Colon (tissue), 2 donors: ENCODE measurements around the gene OVCH1.

ENCODE experiments used
- FAIRE-seq: peaks from 2 replicates; lab custom pipeline; 2012; peaks lifted over from hg19 to GRCh38; lab: Jason Lieb, UNC
- donor health status: control.
- donor health status: control.

OVCH1 gene

GRCh38 chr12:29497588-29497987 is at the start of gene OVCH1:
TSS of gene OVCH1 (minus strand) at chr12:29497686. CDS start at chr12:29497686, 0 bp downstream.
- no peak for FAIRE-seq

GRCh38 chr12:29547151-29547632 is 49.7 kb upstream of the OVCH1 start:
- no peak for FAIRE-seq

GRCh38 chr12:29546000-29546399 is 48.5 kb upstream of the OVCH1 start:
- no peak for FAIRE-seq

- FAIRE-seq: no peak
These were observed 47.6 kb upstream of the OVCH1 start for GRCh38 chr12:29545102-29545467.

GRCh38 chr12:29544428-29545101 is 47.1 kb upstream of the OVCH1 start:
- FAIRE-seq: no peak

GRCh38 chr12:29543036-29543435 is 45.5 kb upstream of the OVCH1 start:
- FAIRE-seq: no peak

GRCh38 chr12:29537298-29537697 is 39.8 kb upstream of the OVCH1 start:
- no peak for FAIRE-seq

- FAIRE-seq: no peak
These were observed 37.4 kb upstream of the OVCH1 start for GRCh38 chr12:29534935-29535334.

GRCh38 chr12:29533815-29534489 is 36.5 kb upstream of the OVCH1 start:
- no peak for FAIRE-seq

GRCh38 chr12:29531471-29531870 is 34.0 kb upstream of the OVCH1 start:
- no peak for FAIRE-seq

GRCh38 chr12:29530436-29530835 is 33.0 kb upstream of the OVCH1 start:
- FAIRE-seq: no peak

- FAIRE-seq: no peak
These were observed 30.7 kb upstream of the OVCH1 start for GRCh38 chr12:29528161-29528560.

- FAIRE-seq: no peak
These were observed 24.5 kb upstream of the OVCH1 start for GRCh38 chr12:29521951-29522350.

- no peak for FAIRE-seq
These were observed 22.2 kb upstream of the OVCH1 start for GRCh38 chr12:29519585-29520182.

- FAIRE-seq: no peak
These were observed 20.9 kb upstream of the OVCH1 start for GRCh38 chr12:29518407-29518806.

GRCh38 chr12:29517264-29517663 is 19.8 kb upstream of the OVCH1 start:
- no peak for FAIRE-seq

GRCh38 chr12:29516431-29516875 is 19.0 kb upstream of the OVCH1 start:
- no peak for FAIRE-seq

GRCh38 chr12:29510591-29511185 is 13.2 kb upstream of the OVCH1 start:
- FAIRE-seq: no peak

- FAIRE-seq: no peak
These were observed 12.0 kb upstream of the OVCH1 start for GRCh38 chr12:29509503-29509902.

GRCh38 chr12:29508949-29509348 is 11.5 kb upstream of the OVCH1 start:
- FAIRE-seq: no peak

- no peak for FAIRE-seq
These were observed 7.6 kb upstream of the OVCH1 start for GRCh38 chr12:29505122-29505521.

- no peak for FAIRE-seq
These were observed 5.8 kb upstream of the OVCH1 start for GRCh38 chr12:29503283-29503682.

- no peak for FAIRE-seq
These were observed 1.7 kb upstream of the OVCH1 start for GRCh38 chr12:29499235-29499634.
